ENCODE measurements around the gene PRDM5.

- TF ChIP-seq, protein P1, sequence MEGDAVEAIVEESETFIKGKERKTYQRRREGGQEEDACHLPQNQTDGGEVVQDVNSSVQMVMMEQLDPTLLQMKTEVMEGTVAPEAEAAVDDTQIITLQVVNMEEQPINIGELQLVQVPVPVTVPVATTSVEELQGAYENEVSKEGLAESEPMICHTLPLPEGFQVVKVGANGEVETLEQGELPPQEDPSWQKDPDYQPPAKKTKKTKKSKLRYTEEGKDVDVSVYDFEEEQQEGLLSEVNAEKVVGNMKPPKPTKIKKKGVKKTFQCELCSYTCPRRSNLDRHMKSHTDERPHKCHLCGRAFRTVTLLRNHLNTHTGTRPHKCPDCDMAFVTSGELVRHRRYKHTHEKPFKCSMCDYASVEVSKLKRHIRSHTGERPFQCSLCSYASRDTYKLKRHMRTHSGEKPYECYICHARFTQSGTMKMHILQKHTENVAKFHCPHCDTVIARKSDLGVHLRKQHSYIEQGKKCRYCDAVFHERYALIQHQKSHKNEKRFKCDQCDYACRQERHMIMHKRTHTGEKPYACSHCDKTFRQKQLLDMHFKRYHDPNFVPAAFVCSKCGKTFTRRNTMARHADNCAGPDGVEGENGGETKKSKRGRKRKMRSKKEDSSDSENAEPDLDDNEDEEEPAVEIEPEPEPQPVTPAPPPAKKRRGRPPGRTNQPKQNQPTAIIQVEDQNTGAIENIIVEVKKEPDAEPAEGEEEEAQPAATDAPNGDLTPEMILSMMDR (IDR thresholded peaks at IDR 0.05): no peak
- no peak for TF ChIP-seq POLR2A (IDR thresholded peaks at IDR 0.05)
These were observed 208.0 kb downstream of the PRDM5 start for GRCh38 chr4:120714417-120715010.

All from right lobe of liver (tissue), 4 donors.